ENCODE measurements around the gene SERPINA4. TPM values are rescaled to one million over a fixed set of nuclear protein-coding genes. Genes with fewer than 3 reads are reported as not detected.

The SERPINA4 gene
- total RNA-seq, 1 donor from 2014 or later: 5.9 TPM

- Mint-ChIP-seq H3K27me3 (peaks cover 8% of the 10 kb centered on the region), H3K36me3 (ENCODE audit: insufficient read depth) (peaks cover 10% of the 10 kb centered on the region), H3K9me3 (ENCODE audit: low read depth) (peaks cover 3% of the 10 kb centered on the region), H3K4me1 (ENCODE audit: low read depth) (peaks cover 44% of the 10 kb centered on the region), H3K27ac (peak overlapping the region; percentile 79), H3K4me3 (ENCODE audit: low read depth) (no peak overlapping the region)
- no peak for DNase-seq (ENCODE audit: low spot score, unreplicated experiment)
- TF ChIP-seq CTCF (IDR thresholded peaks at IDR 0.05; ENCODE audit: unreplicated experiment): no peak
These were observed 32.1 kb downstream of the SERPINA4 start for GRCh38 chr14:94593376-94593748.

GRCh38 chr14:94593749-94594431, 32.6 kb downstream of the SERPINA4 start:
- Mint-ChIP-seq H3K27ac (peak overlapping the region; percentile 79), H3K27me3 (peaks cover 8% of the 10 kb centered on the region), H3K4me1 (ENCODE audit: low read depth) (peaks cover 47% of the 10 kb centered on the region), H3K4me3 (ENCODE audit: low read depth) (peak overlapping the region; percentile 11), H3K9me3 (ENCODE audit: low read depth) (peaks cover 3% of the 10 kb centered on the region), H3K36me3 (ENCODE audit: insufficient read depth) (peaks cover 10% of the 10 kb centered on the region)
- DNase-seq (ENCODE audit: low spot score, unreplicated experiment): no peak
- TF ChIP-seq CTCF (IDR thresholded peaks at IDR 0.05; ENCODE audit: unreplicated experiment): no peak

GRCh38 chr14:94594441-94594840, 33.2 kb downstream of the SERPINA4 start:
- Mint-ChIP-seq H3K4me3 (ENCODE audit: low read depth) (peak overlapping the region; percentile 11), H3K9me3 (ENCODE audit: low read depth) (peaks cover 3% of the 10 kb centered on the region), H3K27me3 (peaks cover 8% of the 10 kb centered on the region), H3K36me3 (ENCODE audit: insufficient read depth) (peaks cover 10% of the 10 kb centered on the region), H3K4me1 (ENCODE audit: low read depth) (peaks cover 52% of the 10 kb centered on the region), H3K27ac (peak overlapping the region; percentile 79)
- TF ChIP-seq CTCF (IDR thresholded peaks at IDR 0.05; ENCODE audit: unreplicated experiment): no peak
- DNase-seq (ENCODE audit: low spot score, unreplicated experiment): no peak

GRCh38 chr14:94595912-94596311, 34.7 kb downstream of the SERPINA4 start:
- Mint-ChIP-seq H3K4me3 (ENCODE audit: low read depth) (no peak overlapping the region), H3K27me3 (peaks cover 6% of the 10 kb centered on the region), H3K36me3 (ENCODE audit: insufficient read depth) (peaks cover 4% of the 10 kb centered on the region), H3K9me3 (ENCODE audit: low read depth) (peaks cover 3% of the 10 kb centered on the region), H3K27ac (peak overlapping the region; percentile 72), H3K4me1 (ENCODE audit: low read depth) (peaks cover 65% of the 10 kb centered on the region)
- no peak for TF ChIP-seq CTCF (IDR thresholded peaks at IDR 0.05; ENCODE audit: unreplicated experiment)
- DNase-seq (ENCODE audit: low spot score, unreplicated experiment): no peak

GRCh38 chr14:94596361-94596760, 35.1 kb downstream of the SERPINA4 start:
- Mint-ChIP-seq H3K4me3 (ENCODE audit: low read depth) (no peak overlapping the region), H3K4me1 (ENCODE audit: low read depth) (peaks cover 66% of the 10 kb centered on the region), H3K9me3 (ENCODE audit: low read depth) (peaks cover 4% of the 10 kb centered on the region), H3K27me3 (peaks cover 5% of the 10 kb centered on the region), H3K36me3 (ENCODE audit: insufficient read depth) (peaks cover 1% of the 10 kb centered on the region), H3K27ac (peak overlapping the region; percentile 72)
- no peak for DNase-seq (ENCODE audit: low spot score, unreplicated experiment)
- TF ChIP-seq CTCF (IDR thresholded peaks at IDR 0.05; ENCODE audit: unreplicated experiment): no peak

All from progenitor cell of endocrine pancreas (in vitro differentiated cells).